EH (cell line): Measurements from ENCODE around the gene PPIF.

Experiments used
- DNase-seq: peaks from one replicate; pipeline ENCODE4 v3.0.0-alpha.2; 2015; ENCODE audit warnings: low read depth

The PPIF gene

GRCh38 chr10:79347226-79347893 is at the start of gene PPIF:
Gene PPIF, plus strand, starts transcription at chr10:79347469. Its CDS starts 80 bp downstream, at chr10:79347549.
- DNase-seq = peak; percentile 92

GRCh38 chr10:79298403-79299244 is 48.6 kb upstream of the PPIF start:
- peak; percentile 98 for DNase-seq

- peak; percentile 96 for DNase-seq
Observed at GRCh38 chr10:79299397-79300241, 47.6 kb upstream of the PPIF start.

GRCh38 chr10:79300711-79301110 is 46.6 kb upstream of the PPIF start:
- DNase-seq = no peak

GRCh38 chr10:79301754-79302530 is 45.3 kb upstream of the PPIF start:
- DNase-seq = no peak

- DNase-seq = no peak
Observed at GRCh38 chr10:79303631-79304478, 43.4 kb upstream of the PPIF start.

- DNase-seq = no peak
Observed at GRCh38 chr10:79304479-79305087, 42.7 kb upstream of the PPIF start.

- no peak for DNase-seq
Observed at GRCh38 chr10:79305515-79305914, 41.8 kb upstream of the PPIF start.

- no peak for DNase-seq
Observed at GRCh38 chr10:79305988-79306387, 41.3 kb upstream of the PPIF start.

- no peak for DNase-seq
Observed at GRCh38 chr10:79306644-79307220, 40.5 kb upstream of the PPIF start.

- no peak for DNase-seq
Observed at GRCh38 chr10:79308016-79308415, 39.3 kb upstream of the PPIF start.

GRCh38 chr10:79308969-79309665 is 38.2 kb upstream of the PPIF start:
- no peak for DNase-seq

GRCh38 chr10:79310200-79310865 is 36.9 kb upstream of the PPIF start:
- no peak for DNase-seq

GRCh38 chr10:79310911-79311573 is 36.2 kb upstream of the PPIF start:
- DNase-seq = no peak

- no peak for DNase-seq
Observed at GRCh38 chr10:79311581-79312407, 35.5 kb upstream of the PPIF start.

- DNase-seq = no peak
Observed at GRCh38 chr10:79312601-79313187, 34.6 kb upstream of the PPIF start.

GRCh38 chr10:79313320-79313719 is 33.9 kb upstream of the PPIF start:
- DNase-seq = no peak
